RWPE2 (cell line): ENCODE results near the gene KEAP1.

Experiments
- ATAC-seq: fragments of 200-7000 bp; cut with Tn5 transposase; 3 replicates; pipeline ENCODE4 v1.9.1; 2021; ENCODE audit warnings: low read depth
- DNase-seq: peaks from one replicate; pipeline ENCODE4 v3.0.0-alpha.2; 2020; ENCODE audit warnings: low spot score
- H3K27ac ChIP-seq: fragments of 450-650 bp; 2 replicates; pipeline ENCODE4 v1.5.1; 2017; ENCODE audit warnings: mild to moderate bottlenecking; ENCODE audit not compliant: poor library complexity, severe bottlenecking
- H3K27me3 ChIP-seq: fragments of 250-450 bp; sonication (Bioruptor Pico); 2 replicates; pipeline ENCODE4 v1.5.1; 2021; ENCODE audit warnings: mild to moderate bottlenecking, moderate library complexity; ENCODE audit not compliant: insufficient read depth, poor library complexity, severe bottlenecking
- H3K36me3 ChIP-seq: fragments of 250-450 bp; sonication (Bioruptor Pico); 2 replicates; pipeline ENCODE4 v1.5.1; 2020; ENCODE audit warnings: low read depth, mild to moderate bottlenecking, moderate library complexity
- H3K4me1 ChIP-seq: fragments of 250-450 bp; sonication (Bioruptor Pico); 2 replicates; pipeline ENCODE4 v1.5.1; 2021; ENCODE audit warnings: mild to moderate bottlenecking, moderate library complexity; ENCODE audit not compliant: insufficient read depth, poor library complexity, severe bottlenecking
- H3K4me3 ChIP-seq: fragments of 250-450 bp; sonication (Bioruptor Pico); 2 replicates; pipeline ENCODE4 v1.5.1; 2021; ENCODE audit warnings: mild to moderate bottlenecking, moderate library complexity; ENCODE audit not compliant: severe bottlenecking
- H3K9me3 ChIP-seq: fragments of 250-450 bp; sonication (Bioruptor Pico); 2 replicates; pipeline ENCODE4 v1.5.1; 2021; ENCODE audit warnings: mild to moderate bottlenecking, moderate library complexity; ENCODE audit not compliant: severe bottlenecking
- TF ChIP-seq, protein P1 (sequence below): fragments of 450-650 bp; IDR thresholded peaks from one replicate; pipeline ENCODE4 v1.5.1; 2017; ENCODE audit warnings: mild to moderate bottlenecking, moderate library complexity; ENCODE audit not compliant: poor library complexity, severe bottlenecking

KEAP1 gene

DNA sequence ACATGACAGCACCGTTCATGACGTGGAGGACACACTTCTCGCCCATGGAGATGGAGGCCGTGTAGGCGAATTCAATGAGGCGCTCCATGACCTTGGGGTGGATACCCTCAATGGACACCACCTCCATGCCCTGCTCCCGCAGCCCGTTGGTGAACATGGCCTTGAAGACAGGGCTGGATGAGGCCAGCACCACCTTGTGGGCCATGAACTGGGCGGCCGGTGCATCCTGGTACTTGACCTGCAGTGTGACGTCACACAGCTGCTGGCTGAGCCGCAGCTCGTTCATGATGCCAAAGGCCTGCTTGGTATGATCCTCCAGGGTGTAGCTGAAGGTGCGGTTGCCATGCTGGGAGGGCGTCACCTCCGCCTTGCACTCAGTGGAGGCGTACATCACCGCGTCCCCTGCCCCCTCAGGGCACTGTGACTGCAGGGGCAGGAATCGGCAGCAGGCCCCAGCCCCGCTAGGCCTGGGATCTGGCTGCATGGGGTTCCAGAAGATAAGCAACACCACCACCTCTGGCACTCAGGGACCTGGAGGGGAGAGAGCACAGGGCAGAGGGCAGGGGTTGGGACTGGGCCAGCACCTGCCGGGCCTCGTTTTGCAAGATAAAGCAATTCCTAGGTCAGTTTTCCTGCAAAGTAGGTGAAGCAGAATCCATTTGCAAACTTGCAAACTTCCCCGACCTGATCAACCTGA, 3.5 kb downstream of the KEAP1 start:
- Histone ChIP-seq H3K27ac (no peak overlapping the region), H3K36me3 (peaks cover 43% of the 10 kb centered on the region), H3K27me3 (no peaks in the 10 kb centered on the region), H3K4me1 (peaks cover 5% of the 10 kb centered on the region), H3K4me3 (no peak overlapping the region), H3K9me3 (no peaks in the 10 kb centered on the region)
- DNase-seq = no peak
- TF ChIP-seq, protein P1, sequence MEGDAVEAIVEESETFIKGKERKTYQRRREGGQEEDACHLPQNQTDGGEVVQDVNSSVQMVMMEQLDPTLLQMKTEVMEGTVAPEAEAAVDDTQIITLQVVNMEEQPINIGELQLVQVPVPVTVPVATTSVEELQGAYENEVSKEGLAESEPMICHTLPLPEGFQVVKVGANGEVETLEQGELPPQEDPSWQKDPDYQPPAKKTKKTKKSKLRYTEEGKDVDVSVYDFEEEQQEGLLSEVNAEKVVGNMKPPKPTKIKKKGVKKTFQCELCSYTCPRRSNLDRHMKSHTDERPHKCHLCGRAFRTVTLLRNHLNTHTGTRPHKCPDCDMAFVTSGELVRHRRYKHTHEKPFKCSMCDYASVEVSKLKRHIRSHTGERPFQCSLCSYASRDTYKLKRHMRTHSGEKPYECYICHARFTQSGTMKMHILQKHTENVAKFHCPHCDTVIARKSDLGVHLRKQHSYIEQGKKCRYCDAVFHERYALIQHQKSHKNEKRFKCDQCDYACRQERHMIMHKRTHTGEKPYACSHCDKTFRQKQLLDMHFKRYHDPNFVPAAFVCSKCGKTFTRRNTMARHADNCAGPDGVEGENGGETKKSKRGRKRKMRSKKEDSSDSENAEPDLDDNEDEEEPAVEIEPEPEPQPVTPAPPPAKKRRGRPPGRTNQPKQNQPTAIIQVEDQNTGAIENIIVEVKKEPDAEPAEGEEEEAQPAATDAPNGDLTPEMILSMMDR = no peak
- ATAC-seq = no peak

DNA sequence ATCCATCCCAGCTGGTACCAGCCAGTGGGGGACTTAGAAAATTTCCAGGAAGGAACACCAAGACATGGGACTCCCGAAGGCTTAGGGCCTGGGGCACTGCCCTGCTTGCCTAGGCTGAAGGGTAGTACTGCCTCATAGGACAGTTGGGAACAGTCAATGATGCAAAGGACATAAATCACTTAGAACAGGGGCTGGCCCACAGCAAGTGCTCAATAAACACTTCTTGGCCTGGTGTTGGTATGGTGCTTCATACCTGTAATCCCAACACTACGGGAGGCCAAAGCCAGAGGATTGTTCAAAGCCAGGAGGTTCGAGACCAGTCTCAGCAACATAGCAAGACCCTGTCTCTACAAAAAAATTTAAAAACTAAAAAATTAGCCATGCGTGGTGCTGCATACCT, 5.8 kb downstream of the KEAP1 start:
- TF ChIP-seq, protein P1 = no peak
- H3K36me3 ChIP-seq = peaks cover 49% of the 10 kb centered on the region
- H3K4me3 ChIP-seq = no peak overlapping the region
- ATAC-seq (no peak), DNase-seq (no peak)
- H3K27ac ChIP-seq = no peak overlapping the region
- no peaks in the 10 kb centered on the region for H3K27me3 ChIP-seq
- H3K9me3 ChIP-seq = no peaks in the 10 kb centered on the region
- peaks cover 5% of the 10 kb centered on the region for H3K4me1 ChIP-seq

DNA sequence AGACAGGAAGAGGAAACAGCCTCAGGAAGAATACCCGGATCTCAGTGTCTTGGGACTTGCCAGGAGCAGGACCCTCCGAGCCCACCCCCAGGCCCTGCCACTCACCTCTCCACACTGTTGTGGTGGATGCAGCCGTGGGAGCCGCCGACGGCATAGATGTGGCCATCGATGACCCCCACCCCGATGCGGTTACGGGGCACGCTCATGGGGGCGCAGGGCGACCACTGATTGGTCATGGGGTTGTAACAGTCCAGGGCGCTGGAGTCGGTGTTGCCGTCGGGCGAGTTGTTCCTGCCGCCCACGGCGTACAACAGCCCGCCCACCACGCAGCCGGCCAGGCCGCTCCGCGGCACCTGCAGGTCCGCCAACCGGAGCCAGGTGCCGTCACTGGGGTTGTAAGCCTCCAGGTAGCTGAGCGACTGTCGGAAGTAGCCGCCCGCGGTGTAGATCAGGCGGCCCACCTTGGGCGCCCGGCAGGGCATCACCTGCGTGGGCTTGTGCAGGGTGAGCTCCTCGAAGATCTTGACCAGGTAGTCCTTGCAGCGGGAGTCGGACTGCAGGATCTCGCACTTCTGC, 11.6 kb downstream of the KEAP1 start:
- ATAC-seq = no peak
- Histone ChIP-seq H3K4me3 (no peak overlapping the region), H3K27ac (no peak overlapping the region), H3K36me3 (peaks cover 65% of the 10 kb centered on the region), H3K9me3 (no peaks in the 10 kb centered on the region), H3K4me1 (no peaks in the 10 kb centered on the region), H3K27me3 (no peaks in the 10 kb centered on the region)
- DNase-seq = no peak
- TF ChIP-seq, protein P1 = no peak

DNA sequence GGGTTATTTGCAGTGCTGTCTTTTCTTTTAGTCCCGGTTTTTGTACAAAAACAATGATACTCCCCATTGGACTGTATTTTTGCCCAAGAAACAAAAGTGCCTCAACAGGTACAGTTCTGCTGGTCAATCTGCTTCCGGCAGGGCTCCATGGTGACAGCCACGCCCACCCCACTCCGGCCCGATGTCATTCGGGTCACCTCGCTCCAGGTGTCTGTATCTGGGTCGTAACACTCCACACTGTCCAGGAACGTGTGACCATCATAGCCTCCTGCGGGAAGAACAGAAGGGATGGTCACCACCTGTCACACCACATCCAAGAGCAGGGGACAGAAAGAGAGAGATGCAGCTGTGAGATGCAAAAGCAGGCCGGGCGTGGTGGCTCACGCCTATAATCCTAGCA, 16.6 kb downstream of the KEAP1 start:
- no peak overlapping the region for H3K27ac ChIP-seq

More for the DNA sequence above, 16.6 kb downstream of the KEAP1 start:
- H3K36me3 ChIP-seq = peaks cover 47% of the 10 kb centered on the region
- H3K4me1 ChIP-seq = no peaks in the 10 kb centered on the region
- ATAC-seq = no peak
- no peak overlapping the region for H3K4me3 ChIP-seq
- no peak for DNase-seq
- no peaks in the 10 kb centered on the region for H3K27me3 ChIP-seq
- TF ChIP-seq, protein P1 = no peak
- H3K9me3 ChIP-seq = no peaks in the 10 kb centered on the region
